Measurements from ENCODE around the gene C11orf24.

- TF ChIP-seq E2F1 (CRISPR knock-in tag; IDR thresholded peaks at IDR 0.05) (no peak), CTCF (IDR thresholded peaks at IDR 0.05) (no peak), ARID4B (CRISPR knock-in tag; IDR thresholded peaks at IDR 0.05; ENCODE audit: borderline replicate concordance) (no peak), ZNF396 (CRISPR knock-in tag; IDR thresholded peaks at IDR 0.05; ENCODE audit: borderline replicate concordance) (no peak), IRF1 (CRISPR knock-in tag; IDR thresholded peaks at IDR 0.05) (no peak), TCF7 (CRISPR knock-in tag; IDR thresholded peaks at IDR 0.05; ENCODE audit: low read depth) (no peak), GABPB1 (CRISPR knock-in tag; IDR thresholded peaks at IDR 0.05) (no peak), ZNF423 (CRISPR knock-in tag; IDR thresholded peaks at IDR 0.05) (no peak)
Measured at GRCh38 chr11:68311160-68312116, 39.7 kb upstream of the C11orf24 start.

Data from WTC11 (cell line).